T-cell (primary cell): ENCODE data around the gene BABAM2. TPM values are rescaled to one million over a fixed set of nuclear protein-coding genes. Genes with fewer than 3 reads are reported as not detected.

Experiments used
- total RNA-seq, 35 experiments: library from RNA in 6 of 35; stranded (reverse) in 6 of 35; fragments of 120-200 nt in 1 of 35; gene quantifications; one replicate each; pipeline versions ENCODE4 v1.2.1 to v1.2.4 and lab custom pipeline; 2013 to 2026

The BABAM2 gene
- total RNA-seq, 5 donors from 2014 or later (not counting 1 experiment from before 2014, with no cell fraction given) = 28.4 to 45.2 (median 37.4) TPM

Other genes with a start within 250 kb of the BABAM2 start
- gene SUPT7L, start 227.1 kb upstream of the BABAM2 start, total RNA-seq = 10 to 100 TPM; 39.2 to 53.2 (median 39.3) TPM
- 10 to 100 TPM; 21.1 to 24.2 (median 21.8) TPM for gene SLC4A1AP, start 226.8 kb upstream of the BABAM2 start, total RNA-seq
- gene MRPL33, start 119.0 kb upstream of the BABAM2 start, total RNA-seq = 10 to 100 TPM; 25.9 to 39.4 (median 29.7) TPM
- 1 to 10 TPM; 1.1 to 6.7 (median 1.5) TPM for gene RBKS, start 342 bp upstream of the BABAM2 start, total RNA-seq